HepG2 (cell line): ENCODE data around the gene NOP9. TPM values are rescaled to one million over a fixed set of nuclear protein-coding genes. Genes with fewer than 3 reads are reported as not detected.

ENCODE experiments used
- ATAD3A ChIP-seq: sonication (generic); formaldehyde crosslinking; IDR thresholded peaks from 2 replicates; pipeline ENCODE4 v1.4.0; 2020; ENCODE audit warnings: missing genetic modification reagents
- ELF3 ChIP-seq: IDR thresholded peaks from 2 replicates; pipeline ENCODE4 v1.6.1; 2016; ENCODE audit warnings: missing genetic modification reagents, missing compliant biosample characterization
- FOXA1 ChIP-seq, 2 experiments: fragments of 450-650 bp in 1 of 2; sonication (generic) in 1 of 2; formaldehyde crosslinking in 1 of 2; IDR thresholded peaks; 2 replicates each; pipeline versions ENCODE4 v1.4.0 to v1.6.1; 2016 to 2020; ENCODE audit warnings: missing genetic modification reagents in 1 of 2
- GATAD2A ChIP-seq: IDR thresholded peaks from 2 replicates; pipeline ENCODE4 v1.6.1; 2016
- HNRNPL ChIP-seq: fragments of 200-400 bp; formaldehyde crosslinking; IDR thresholded peaks from 2 replicates; pipeline ENCODE4 v1.6.1; 2017; ENCODE audit warnings: mild to moderate bottlenecking, low read depth, low read length
- HOXA5 ChIP-seq: sonication (generic); formaldehyde crosslinking; IDR thresholded peaks from 2 replicates; pipeline ENCODE4 v1.4.0; 2020; ENCODE audit warnings: missing genetic modification reagents
- IRF2 ChIP-seq: IDR thresholded peaks from 2 replicates; pipeline ENCODE4 v1.6.1; 2018; ENCODE audit warnings: missing genetic modification reagents, missing compliant biosample characterization
- IRX3 ChIP-seq: sonication (generic); formaldehyde crosslinking; IDR thresholded peaks from 2 replicates; pipeline ENCODE4 v1.8.1; 2023; ENCODE audit warnings: mild to moderate bottlenecking, low read depth, missing genetic modification reagents, borderline replicate concordance
- LCORL ChIP-seq, 2 experiments: fragments of 450-650 bp in 1 of 2; sonication (generic) in 1 of 2; formaldehyde crosslinking in 1 of 2; IDR thresholded peaks; 2 replicates each; pipeline versions ENCODE4 v1.5.0 to v1.6.1; 2017 to 2020; ENCODE audit warnings: antibody characterized with exemption in 1 of 2, missing genetic modification reagents in 1 of 2
- MED13 ChIP-seq: sonication (generic); formaldehyde crosslinking; IDR thresholded peaks from 2 replicates; pipeline ENCODE4 v1.5.0; 2020; ENCODE audit warnings: missing genetic modification reagents
- MEIS1 ChIP-seq: sonication (generic); formaldehyde crosslinking; IDR thresholded peaks from 2 replicates; pipeline ENCODE4 v1.9.0; 2021; ENCODE audit warnings: mild to moderate bottlenecking, missing genetic modification reagents, moderate library complexity, borderline replicate concordance
- MXI1 ChIP-seq: IDR thresholded peaks from 3 replicates; pipeline ENCODE4 v1.6.1; 2012; ENCODE audit warnings: low read depth, low read length, inconsistent platforms, borderline replicate concordance
- STAG1 ChIP-seq: sonication (generic); formaldehyde crosslinking; IDR thresholded peaks from 2 replicates; pipeline ENCODE4 v1.4.0; 2020; ENCODE audit warnings: missing genetic modification reagents
- ZFX ChIP-seq: sonication (generic); formaldehyde crosslinking; IDR thresholded peaks from 2 replicates; pipeline ENCODE4 v1.4.0; 2020; ENCODE audit warnings: mild to moderate bottlenecking, low read depth, missing genetic modification reagents, moderate library complexity
- ZSCAN9 ChIP-seq: IDR thresholded peaks from 2 replicates; pipeline ENCODE4 v1.6.1; 2016; ENCODE audit warnings: borderline replicate concordance
- polyA plus RNA-seq, 8 experiments: library from polyadenylated mRNA; depleted of rRNA in 3 of 8; stranded (reverse) in 7 of 8; unstranded in 1 of 8; fragments of >200 nt; fragmentation: Illumina TruSeq in 4 of 8; extraction: Trizol in 4 of 8; gene quantifications; 2 replicates each; pipeline versions ENCODE4 v1.2.1 to v1.2.3, GENCODE V29; 2011 to 2016; ENCODE audit warnings: low read depth in 4 of 8, missing spikeins in 1 of 8, mixed read lengths in 1 of 8; ENCODE audit not compliant: insufficient read depth in 1 of 8
- total RNA-seq, 5 experiments: library from RNA; depleted of rRNA; stranded (reverse); fragments of >200 nt; fragmentation: Illumina TruSeq; extraction: Trizol; gene quantifications; 2 replicates each; pipeline ENCODE4 v1.2.3, GENCODE V29; 2016; ENCODE audit warnings: low read depth in 1 of 5
- TF ChIP-seq, protein P1 (sequence below): sonication (generic); formaldehyde crosslinking; IDR thresholded peaks from 2 replicates; pipeline ENCODE4 v1.8.0; 2022; ENCODE audit warnings: low read depth, missing genetic modification reagents
- TF ChIP-seq, protein P2 (sequence below): IDR thresholded peaks from 2 replicates; pipeline ENCODE4 v1.6.1; 2016; ENCODE audit warnings: missing compliant biosample characterization, missing genetic modification reagents, borderline replicate concordance
- TF ChIP-seq, protein P3 (sequence below): sonication (generic); formaldehyde crosslinking; conservative IDR thresholded peaks from 2 replicates; pipeline ENCODE4 v1.4.0; 2020; ENCODE audit warnings: missing genetic modification reagents
- TF ChIP-seq, protein P4 (sequence below): sonication (generic); formaldehyde crosslinking; IDR thresholded peaks from 2 replicates; pipeline ENCODE4 v1.8.0; 2023; ENCODE audit warnings: mild to moderate bottlenecking, missing genetic modification reagents
- TF ChIP-seq, protein P5 (sequence below): sonication (generic); formaldehyde crosslinking; IDR thresholded peaks from 2 replicates; pipeline ENCODE4 v1.5.0; 2020; ENCODE audit warnings: missing genetic modification reagents
- TF ChIP-seq, protein P6 (sequence below): IDR thresholded peaks from 2 replicates; pipeline ENCODE4 v1.6.1; 2016; ENCODE audit warnings: missing biosample characterization, missing genetic modification reagents, low read depth

The NOP9 gene
- total and polyA plus RNA-seq, 2 of the 13 experiments (the other 11 are each of a cell fraction or from before 2014, with no cell fraction given): 24.5 to 61.6 TPM

DNA sequence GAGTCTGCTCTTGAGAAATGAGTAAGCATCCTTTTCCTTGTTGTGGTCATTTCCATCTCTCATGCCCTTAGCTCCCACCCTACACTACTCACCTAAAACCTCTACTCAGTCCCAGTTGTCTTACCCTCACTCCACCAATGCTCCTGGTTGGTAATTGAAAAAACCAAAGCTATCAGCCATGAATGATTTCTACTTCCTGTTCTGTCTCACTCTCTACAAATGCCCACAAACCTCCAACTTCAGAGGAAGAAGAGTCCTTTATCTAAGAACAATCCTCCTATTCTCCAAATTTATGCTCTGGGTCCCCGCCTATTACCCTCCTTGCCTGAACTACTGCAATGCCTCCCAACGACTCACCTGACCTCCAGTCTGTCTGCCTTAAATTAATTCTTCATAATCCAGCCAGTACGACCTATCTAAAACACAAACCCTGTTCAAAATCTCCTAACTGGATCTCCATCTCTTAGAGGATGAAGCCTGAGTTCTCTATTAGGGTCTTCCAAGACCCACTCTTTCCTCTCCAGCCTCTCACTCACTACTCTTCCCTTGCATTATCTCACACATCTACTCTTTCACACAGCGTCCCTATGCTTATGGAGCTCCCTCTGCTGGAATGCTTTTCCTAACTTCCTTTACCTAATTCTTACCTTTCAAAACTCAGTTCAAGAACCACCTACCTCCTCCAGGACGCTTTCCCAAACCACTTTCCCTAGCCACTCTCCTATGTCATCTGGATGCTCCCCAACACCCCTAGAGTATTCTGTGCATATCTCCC, 2.3 kb upstream of the NOP9 start (continued):
- peak; percentile 79; the same call in 1 of the 2 replicates for TF ChIP-seq IRF2 (CRISPR knock-in tag)
- no peak for TF ChIP-seq FOXA1 (IDR thresholded peaks at IDR 0.05)
- TF ChIP-seq FOXA1 (CRISPR knock-in tag; IDR thresholded peaks at IDR 0.05): no peak
- TF ChIP-seq, protein P1, sequence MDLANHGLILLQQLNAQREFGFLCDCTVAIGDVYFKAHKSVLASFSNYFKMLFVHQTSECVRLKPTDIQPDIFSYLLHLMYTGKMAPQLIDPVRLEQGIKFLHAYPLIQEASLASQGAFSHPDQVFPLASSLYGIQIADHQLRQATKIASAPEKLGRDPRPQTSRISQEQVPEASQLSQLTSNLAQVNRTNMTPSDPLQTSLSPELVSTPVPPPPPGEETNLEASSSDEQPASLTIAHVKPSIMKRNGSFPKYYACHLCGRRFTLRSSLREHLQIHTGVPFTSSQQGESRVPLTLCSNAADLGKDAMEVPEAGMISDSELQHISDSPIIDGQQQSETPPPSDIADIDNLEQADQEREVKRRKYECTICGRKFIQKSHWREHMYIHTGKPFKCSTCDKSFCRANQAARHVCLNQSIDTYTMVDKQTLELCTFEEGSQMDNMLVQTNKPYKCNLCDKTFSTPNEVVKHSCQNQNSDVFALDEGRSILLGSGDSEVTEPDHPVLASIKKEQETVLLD (CRISPR knock-in tag): no peak
- TF ChIP-seq, protein P2, sequence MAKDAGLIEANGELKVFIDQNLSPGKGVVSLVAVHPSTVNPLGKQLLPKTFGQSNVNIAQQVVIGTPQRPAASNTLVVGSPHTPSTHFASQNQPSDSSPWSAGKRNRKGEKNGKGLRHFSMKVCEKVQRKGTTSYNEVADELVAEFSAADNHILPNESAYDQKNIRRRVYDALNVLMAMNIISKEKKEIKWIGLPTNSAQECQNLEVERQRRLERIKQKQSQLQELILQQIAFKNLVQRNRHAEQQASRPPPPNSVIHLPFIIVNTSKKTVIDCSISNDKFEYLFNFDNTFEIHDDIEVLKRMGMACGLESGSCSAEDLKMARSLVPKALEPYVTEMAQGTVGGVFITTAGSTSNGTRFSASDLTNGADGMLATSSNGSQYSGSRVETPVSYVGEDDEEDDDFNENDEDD (CRISPR knock-in tag): peak; percentile 48; the same call in 1 of the 2 replicates
- TF ChIP-seq, protein P3, sequence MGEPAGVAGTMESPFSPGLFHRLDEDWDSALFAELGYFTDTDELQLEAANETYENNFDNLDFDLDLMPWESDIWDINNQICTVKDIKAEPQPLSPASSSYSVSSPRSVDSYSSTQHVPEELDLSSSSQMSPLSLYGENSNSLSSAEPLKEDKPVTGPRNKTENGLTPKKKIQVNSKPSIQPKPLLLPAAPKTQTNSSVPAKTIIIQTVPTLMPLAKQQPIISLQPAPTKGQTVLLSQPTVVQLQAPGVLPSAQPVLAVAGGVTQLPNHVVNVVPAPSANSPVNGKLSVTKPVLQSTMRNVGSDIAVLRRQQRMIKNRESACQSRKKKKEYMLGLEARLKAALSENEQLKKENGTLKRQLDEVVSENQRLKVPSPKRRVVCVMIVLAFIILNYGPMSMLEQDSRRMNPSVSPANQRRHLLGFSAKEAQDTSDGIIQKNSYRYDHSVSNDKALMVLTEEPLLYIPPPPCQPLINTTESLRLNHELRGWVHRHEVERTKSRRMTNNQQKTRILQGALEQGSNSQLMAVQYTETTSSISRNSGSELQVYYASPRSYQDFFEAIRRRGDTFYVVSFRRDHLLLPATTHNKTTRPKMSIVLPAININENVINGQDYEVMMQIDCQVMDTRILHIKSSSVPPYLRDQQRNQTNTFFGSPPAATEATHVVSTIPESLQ (CRISPR knock-in tag): 0 out of 2 replicates have a peak, but pooled peaks have one; percentile 7
- TF ChIP-seq ZSCAN9 (CRISPR knock-in tag): peak; percentile 60; the same call in 1 of the 2 replicates
- TF ChIP-seq, protein P4, sequence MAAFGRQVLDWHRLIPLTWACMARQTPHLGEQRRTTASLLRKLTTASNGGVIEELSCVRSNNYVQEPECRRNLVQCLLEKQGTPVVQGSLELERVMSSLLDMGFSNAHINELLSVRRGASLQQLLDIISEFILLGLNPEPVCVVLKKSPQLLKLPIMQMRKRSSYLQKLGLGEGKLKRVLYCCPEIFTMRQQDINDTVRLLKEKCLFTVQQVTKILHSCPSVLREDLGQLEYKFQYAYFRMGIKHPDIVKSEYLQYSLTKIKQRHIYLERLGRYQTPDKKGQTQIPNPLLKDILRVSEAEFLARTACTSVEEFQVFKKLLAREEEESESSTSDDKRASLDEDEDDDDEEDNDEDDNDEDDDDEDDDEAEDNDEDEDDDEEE (CRISPR knock-in tag): no peak; the same call in 1 of the 2 replicates
- no peak for TF ChIP-seq MED13 (CRISPR knock-in tag)
- TF ChIP-seq MXI1: peak; percentile 40; the same call in 1 of the 3 replicates
- no peak; the same call in 1 of the 2 replicates for TF ChIP-seq LCORL (IDR thresholded peaks at IDR 0.05)
- TF ChIP-seq LCORL (CRISPR knock-in tag; IDR thresholded peaks at IDR 0.05): peak; percentile 65; the same call in 1 of the 2 replicates
- TF ChIP-seq, protein P5, sequence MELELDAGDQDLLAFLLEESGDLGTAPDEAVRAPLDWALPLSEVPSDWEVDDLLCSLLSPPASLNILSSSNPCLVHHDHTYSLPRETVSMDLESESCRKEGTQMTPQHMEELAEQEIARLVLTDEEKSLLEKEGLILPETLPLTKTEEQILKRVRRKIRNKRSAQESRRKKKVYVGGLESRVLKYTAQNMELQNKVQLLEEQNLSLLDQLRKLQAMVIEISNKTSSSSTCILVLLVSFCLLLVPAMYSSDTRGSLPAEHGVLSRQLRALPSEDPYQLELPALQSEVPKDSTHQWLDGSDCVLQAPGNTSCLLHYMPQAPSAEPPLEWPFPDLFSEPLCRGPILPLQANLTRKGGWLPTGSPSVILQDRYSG: 0 out of 2 replicates have a peak, but pooled peaks have one; percentile 74
- TF ChIP-seq IRX3 (CRISPR knock-in tag): no peak
- TF ChIP-seq GATAD2A (CRISPR knock-in tag): peak; percentile 63
- TF ChIP-seq ATAD3A (CRISPR knock-in tag): no peak
- TF ChIP-seq, protein P6, sequence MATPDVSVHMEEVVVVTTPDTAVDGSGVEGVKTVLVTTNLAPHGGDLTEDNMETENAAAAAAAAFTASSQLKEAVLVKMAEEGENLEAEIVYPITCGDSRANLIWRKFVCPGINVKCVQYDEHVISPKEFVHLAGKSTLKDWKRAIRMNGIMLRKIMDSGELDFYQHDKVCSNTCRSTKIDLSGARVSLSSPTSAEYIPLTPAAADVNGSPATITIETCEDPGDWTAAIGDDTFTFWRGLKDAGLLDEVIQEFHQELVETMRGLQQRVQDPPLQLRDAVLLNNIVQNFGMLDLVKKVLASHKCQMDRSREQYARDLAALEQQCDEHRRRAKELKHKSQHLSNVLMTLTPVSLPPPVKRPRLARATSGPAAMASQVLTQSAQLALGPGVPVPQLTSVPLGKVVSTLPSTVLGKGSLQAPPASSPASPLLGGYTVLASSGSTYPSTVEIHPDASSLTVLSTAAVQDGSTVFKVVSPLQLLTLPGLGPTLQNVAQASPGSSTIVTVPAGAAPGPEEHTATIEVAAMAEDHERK (CRISPR knock-in tag): no peak
- TF ChIP-seq ELF3 (CRISPR knock-in tag): peak; percentile 96
- TF ChIP-seq MEIS1 (CRISPR knock-in tag): 0 out of 2 replicates have a peak, but pooled peaks have one; percentile 32
- TF ChIP-seq HOXA5 (CRISPR knock-in tag): 0 out of 2 replicates have a peak, but pooled peaks have one; percentile 77
- TF ChIP-seq HNRNPL: no peak
- peak; percentile 60 for TF ChIP-seq ZFX (CRISPR knock-in tag)
- peak; percentile 74 for TF ChIP-seq STAG1 (CRISPR knock-in tag)
